IMR-90 (cell line): ENCODE data around the gene OSTN.

ENCODE experiments used
- BHLHE40 ChIP-seq: fragments of 150-350 bp; IDR thresholded peaks from 2 replicates; pipeline ENCODE4 v1.6.1; 2016; ENCODE audit warnings: mild to moderate bottlenecking, low read depth, low read length
- CEBPB ChIP-seq: IDR thresholded peaks from 2 replicates; pipeline ENCODE4 v1.6.1; 2012; ENCODE audit warnings: low read depth, low read length, improper control_type of control experiment
- CTCF ChIP-seq: conservative IDR thresholded peaks from 2 replicates; pipeline ENCODE4 v1.5.1; 2012; ENCODE audit warnings: mild to moderate bottlenecking, low read depth, low read length, improper control_type of control experiment
- FOS ChIP-seq: fragments of 150-350 bp; IDR thresholded peaks from 2 replicates; pipeline ENCODE4 v1.6.1; 2016; ENCODE audit warnings: low read depth, low read length
- MAFK ChIP-seq: IDR thresholded peaks from 2 replicates; pipeline ENCODE4 v1.6.1; 2012; ENCODE audit warnings: low read depth, low read length, improper control_type of control experiment
- MAZ ChIP-seq: IDR thresholded peaks from 2 replicates; pipeline ENCODE4 v1.6.1; 2012; ENCODE audit warnings: low read depth, mild to moderate bottlenecking, low read length, improper control_type of control experiment, moderate library complexity, borderline replicate concordance
- MXI1 ChIP-seq: IDR thresholded peaks from 2 replicates; pipeline ENCODE4 v1.6.1; 2012; ENCODE audit warnings: low read depth, mild to moderate bottlenecking, low read length, moderate library complexity, borderline replicate concordance
- POLR2A ChIP-seq: IDR thresholded peaks from 2 replicates; pipeline ENCODE4 v1.6.1; 2012; ENCODE audit warnings: mild to moderate bottlenecking, low read depth, low read length
- RAD21 ChIP-seq: IDR thresholded peaks from 2 replicates; pipeline ENCODE4 v1.6.1; 2012; ENCODE audit warnings: low read length, improper control_type of control experiment
- RFX5 ChIP-seq: IDR thresholded peaks from 2 replicates; pipeline ENCODE4 v1.8.0; 2012; ENCODE audit warnings: low read depth, mild to moderate bottlenecking, low read length, moderate library complexity
- USF2 ChIP-seq: fragments of 150-350 bp; IDR thresholded peaks from 2 replicates; pipeline ENCODE4 v1.6.1; 2017; ENCODE audit warnings: mild to moderate bottlenecking, antibody characterized with exemption, low read length, low read depth

GRCh38 chr3:191234216-191234615, 35.2 kb downstream of the OSTN start:
- TF ChIP-seq CTCF = no peak
- TF ChIP-seq RAD21 = no peak
- TF ChIP-seq USF2 = no peak
- TF ChIP-seq POLR2A = no peak
- no peak for TF ChIP-seq BHLHE40
- TF ChIP-seq MAFK = no peak
- TF ChIP-seq MXI1 = no peak
- TF ChIP-seq FOS = no peak
- TF ChIP-seq RFX5 = no peak
- no peak for TF ChIP-seq CEBPB
- no peak for TF ChIP-seq MAZ
